ENCODE measurements around the gene HECTD2.
"Not testable (repeated sequence)": the region's sequence is repeated elsewhere in the genome, so short reads cannot be mapped to it uniquely, and the experiment has no call there.

HECTD2 gene, protein sequence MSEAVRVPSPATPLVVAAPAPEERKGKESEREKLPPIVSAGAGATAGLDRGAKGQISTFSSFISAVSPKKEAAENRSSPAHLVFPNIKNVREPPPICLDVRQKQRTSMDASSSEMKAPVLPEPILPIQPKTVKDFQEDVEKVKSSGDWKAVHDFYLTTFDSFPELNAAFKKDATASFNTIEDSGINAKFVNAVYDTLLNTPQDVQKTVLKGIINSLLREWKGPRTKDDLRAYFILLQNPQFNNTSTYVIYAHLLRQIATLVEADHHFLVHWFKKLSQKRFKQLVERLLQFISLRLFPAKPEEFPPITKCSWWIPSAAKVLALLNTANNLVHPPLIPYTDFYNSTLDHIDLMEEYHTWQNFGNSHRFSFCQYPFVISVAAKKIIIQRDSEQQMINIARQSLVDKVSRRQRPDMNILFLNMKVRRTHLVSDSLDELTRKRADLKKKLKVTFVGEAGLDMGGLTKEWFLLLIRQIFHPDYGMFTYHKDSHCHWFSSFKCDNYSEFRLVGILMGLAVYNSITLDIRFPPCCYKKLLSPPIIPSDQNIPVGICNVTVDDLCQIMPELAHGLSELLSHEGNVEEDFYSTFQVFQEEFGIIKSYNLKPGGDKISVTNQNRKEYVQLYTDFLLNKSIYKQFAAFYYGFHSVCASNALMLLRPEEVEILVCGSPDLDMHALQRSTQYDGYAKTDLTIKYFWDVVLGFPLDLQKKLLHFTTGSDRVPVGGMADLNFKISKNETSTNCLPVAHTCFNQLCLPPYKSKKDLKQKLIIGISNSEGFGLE

GRCh38 chr10:91409869-91410637, at the start of gene HECTD2:
HECTD2 (plus strand) TSS chr10:91410344; CDS start chr10:91410439, 95 bp downstream.
- no peak for DNase-seq

GRCh38 chr10:91360461-91360860, 49.7 kb upstream of the HECTD2 start:
- DNase-seq = no peak

DNA sequence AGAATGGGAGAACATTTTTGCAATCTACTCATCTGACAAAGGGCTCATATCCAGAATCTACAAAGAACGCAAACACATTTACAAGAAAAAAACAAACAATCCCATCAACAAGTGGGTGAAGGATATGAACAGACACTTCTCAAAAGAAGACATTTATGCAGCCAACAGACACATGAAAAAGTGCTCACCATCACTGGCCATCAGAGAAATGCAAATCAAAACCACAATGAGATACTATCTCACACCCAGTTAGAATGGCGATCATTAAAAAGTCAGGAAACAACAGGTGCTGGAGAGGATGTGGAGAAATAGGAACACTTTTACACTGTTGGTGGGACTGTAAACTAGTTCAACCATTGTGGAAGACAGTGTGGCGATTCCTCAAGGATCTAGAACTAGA, 44.6 kb upstream of the HECTD2 start:
- DNase-seq = not testable (repeated sequence)

- DNase-seq = no peak
These were observed 43.4 kb upstream of the HECTD2 start for GRCh38 chr10:91366704-91367103.

GRCh38 chr10:91367127-91367531, 43.0 kb upstream of the HECTD2 start:
- no peak for DNase-seq

DNA sequence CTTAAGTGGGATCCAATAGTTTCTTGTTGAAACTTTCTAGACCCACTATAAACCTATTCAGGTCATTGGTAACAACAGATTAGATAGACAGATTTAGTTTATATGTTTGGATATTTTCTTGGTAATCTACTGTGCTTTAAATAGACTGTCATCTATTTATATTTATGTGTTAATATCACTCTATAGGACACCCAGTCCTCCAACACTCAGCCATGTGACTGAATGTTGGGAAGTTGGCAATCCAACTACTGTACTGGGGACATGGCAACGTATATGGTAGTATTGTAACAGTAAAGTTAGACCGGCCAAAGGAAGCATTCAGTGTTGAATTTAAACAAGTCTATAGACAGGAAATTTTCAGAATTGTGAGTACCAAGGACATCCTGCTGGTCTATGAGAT, 42.6 kb upstream of the HECTD2 start:
- no peak for DNase-seq

GRCh38 chr10:91369978-91370589, 40.1 kb upstream of the HECTD2 start:
- DNase-seq = not testable (repeated sequence)

- no peak for DNase-seq
These were observed 36.1 kb upstream of the HECTD2 start for GRCh38 chr10:91374052-91374451.

GRCh38 chr10:91378061-91378460, 32.1 kb upstream of the HECTD2 start:
- no peak for DNase-seq

DNA sequence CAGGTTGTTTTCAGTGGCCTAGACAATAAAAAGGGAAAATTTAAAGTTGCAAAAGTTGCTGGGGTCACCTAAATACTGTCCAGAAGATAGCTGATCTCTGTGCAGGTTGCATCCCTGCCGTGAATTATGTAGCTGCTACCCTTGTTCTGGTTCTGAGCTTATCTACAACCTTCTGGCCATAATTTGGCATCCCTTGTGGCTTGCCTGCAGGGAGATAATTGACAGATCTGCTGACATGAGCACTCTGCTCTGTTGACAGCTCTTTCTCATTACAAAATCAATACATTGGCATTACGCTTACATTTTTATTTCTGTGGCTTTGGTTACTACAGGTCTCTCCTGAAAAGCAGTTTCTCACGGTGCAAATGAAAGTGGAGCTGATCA, 29.3 kb upstream of the HECTD2 start:
- no peak for DNase-seq

DNA sequence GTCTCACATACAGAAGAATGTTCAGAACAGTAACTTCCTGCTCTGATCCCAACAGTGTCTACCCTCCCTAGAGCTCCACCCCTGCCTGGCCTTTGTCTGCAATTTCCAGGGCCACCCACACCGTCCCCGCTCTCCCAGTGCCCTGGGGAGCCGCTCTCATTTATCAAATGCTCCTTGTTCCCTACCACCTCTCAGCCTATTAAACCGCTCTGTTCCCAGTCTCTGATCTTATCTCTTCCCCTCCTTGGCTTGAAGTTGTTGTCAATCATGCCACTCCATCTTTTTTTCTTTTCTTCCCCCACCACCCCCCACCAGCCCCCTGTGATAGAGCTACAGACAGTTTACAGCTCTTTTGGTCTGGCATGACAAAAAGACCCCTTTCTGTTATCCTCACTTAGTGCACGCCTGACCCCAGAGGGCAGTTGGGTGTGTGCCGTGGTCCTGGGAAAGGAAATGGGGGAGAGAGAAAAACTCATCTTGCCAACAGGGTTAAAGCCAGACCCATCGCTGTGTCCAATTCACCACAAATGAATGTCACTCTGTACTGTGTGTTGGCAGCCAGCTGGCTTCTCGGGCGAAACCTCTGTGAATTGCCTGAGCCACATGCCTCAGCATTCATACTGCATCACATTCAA, 28.8 kb upstream of the HECTD2 start:
- no peak for DNase-seq

GRCh38 chr10:91385306-91386085, 24.6 kb upstream of the HECTD2 start:
- no peak for DNase-seq

- DNase-seq = no peak
These were observed 20.3 kb upstream of the HECTD2 start for GRCh38 chr10:91389636-91390512.

DNA sequence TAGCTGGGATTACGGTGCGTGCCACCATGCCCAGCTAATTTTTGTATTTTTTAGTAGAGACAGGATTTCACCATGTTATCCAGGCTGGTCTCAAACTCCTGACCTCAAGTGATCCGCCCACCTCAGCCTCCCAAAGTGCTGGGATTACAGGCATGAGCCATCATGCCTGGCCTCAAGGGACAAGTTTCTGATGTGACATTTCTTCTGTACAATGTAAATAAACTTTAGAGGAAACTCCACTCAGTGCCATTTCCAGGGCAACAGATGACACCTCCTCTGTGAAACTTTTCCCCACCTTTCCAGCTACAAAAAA, 19.7 kb upstream of the HECTD2 start:
- not testable (repeated sequence) for DNase-seq

- DNase-seq = no peak
These were observed 18.2 kb upstream of the HECTD2 start for GRCh38 chr10:91391920-91392319.

- DNase-seq = no peak
These were observed 3.8 kb upstream of the HECTD2 start for GRCh38 chr10:91406322-91406721.

DNA sequence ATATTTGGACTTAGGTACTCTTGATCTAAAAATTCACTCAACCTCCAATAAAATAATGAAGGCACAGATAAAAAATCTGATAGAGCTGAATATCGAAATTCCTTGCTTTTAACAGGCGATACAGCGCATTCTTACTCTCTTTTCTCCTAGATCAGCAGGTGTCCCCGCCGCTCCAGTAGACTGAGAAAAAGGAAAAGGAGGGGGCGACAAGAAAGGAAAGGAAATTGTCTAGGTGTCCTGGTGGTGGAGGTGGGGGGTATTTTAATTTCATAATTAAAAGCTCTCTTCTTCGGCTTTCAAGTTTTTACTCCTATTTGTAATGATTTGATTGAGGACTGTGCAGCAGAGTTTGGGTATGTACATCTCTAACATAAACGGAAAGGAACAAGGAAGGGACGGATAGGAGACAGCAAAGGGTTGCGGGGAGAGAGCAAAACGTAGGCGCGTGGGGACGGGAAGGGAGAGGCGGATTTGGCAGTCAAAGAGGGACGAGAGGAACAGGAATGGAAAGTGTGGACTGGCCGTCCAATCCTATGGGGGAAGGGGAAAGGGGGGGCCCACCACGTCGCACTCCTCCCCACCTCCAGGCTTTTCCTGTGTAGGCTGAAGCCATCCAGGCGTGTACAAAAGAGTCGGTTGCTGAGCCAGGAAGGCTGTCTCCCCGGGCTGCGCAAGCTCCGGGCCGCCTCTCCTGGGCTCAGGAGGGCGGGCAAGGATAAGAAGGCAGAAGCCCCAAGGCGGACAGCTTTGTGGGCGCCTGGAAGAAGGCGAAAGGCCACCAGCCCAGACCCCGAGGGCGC, 875 bp upstream of the HECTD2 start:
- DNase-seq = no peak

DNA sequence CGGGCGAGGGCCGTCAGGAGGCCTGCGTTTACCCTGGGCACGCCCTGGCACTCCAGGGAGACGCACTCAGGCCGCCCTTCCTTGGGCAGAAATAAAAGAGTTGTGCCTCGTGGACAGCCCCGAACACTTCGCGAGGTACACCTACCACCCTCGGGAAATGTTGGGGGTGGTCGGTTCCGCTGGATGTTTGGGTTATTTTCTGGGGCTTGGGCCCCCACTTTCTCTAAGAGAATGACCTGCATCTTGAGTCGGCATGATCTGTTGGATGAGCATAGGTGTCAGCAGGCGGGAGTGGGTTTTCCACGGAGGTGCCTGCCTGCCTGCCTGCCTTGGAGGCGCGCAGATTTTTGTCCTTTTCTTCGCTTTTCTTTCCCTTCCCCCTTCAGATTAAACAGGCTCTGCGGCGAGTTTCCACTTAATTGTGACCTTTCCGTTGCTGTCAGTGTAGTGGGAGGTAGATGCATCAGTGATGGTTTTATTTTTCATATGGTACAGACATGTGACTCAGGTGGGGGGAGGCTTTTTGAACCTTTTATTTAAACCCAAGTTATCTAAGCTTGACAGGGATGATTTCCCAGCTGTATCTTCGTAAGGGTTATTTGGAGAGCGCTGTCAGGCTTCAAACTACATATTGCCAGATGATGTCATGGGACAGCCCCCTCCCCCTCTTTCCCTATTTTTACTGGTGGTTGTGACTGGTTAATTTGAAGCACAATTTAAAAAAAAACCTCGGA, 661 bp downstream of the HECTD2 start:
- no peak for DNase-seq

DNA sequence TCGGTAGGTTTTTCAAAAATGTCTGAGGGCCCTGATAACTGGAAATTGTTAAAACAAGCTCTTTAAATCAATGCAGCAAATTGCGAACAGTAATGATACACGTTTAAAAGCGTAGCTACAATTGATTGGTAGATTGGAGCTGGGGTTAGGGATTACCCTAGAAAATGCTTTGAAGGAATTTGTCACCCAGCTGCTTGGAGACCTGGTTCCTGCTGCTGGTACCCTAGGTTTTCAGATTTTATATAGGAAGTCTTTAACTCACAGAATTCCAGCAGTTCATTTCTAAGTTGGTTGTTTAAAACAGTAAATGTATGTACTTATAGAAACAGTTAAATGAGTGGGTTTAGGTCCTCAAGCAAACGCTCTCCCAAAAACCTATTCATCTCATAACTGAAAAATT, 1.5 kb downstream of the HECTD2 start:
- no peak for DNase-seq
